HG03175 (cell line): ENCODE data around the gene POLD1.

Source experiments
- ATAC-seq: cut with Tn5 transposase; IDR thresholded peaks from one replicate; pipeline ENCODE4 v1.9.1; 2021; ENCODE audit warnings: mild to moderate bottlenecking, moderate library complexity; ENCODE audit not compliant: unreplicated experiment

The POLD1 gene

DNA sequence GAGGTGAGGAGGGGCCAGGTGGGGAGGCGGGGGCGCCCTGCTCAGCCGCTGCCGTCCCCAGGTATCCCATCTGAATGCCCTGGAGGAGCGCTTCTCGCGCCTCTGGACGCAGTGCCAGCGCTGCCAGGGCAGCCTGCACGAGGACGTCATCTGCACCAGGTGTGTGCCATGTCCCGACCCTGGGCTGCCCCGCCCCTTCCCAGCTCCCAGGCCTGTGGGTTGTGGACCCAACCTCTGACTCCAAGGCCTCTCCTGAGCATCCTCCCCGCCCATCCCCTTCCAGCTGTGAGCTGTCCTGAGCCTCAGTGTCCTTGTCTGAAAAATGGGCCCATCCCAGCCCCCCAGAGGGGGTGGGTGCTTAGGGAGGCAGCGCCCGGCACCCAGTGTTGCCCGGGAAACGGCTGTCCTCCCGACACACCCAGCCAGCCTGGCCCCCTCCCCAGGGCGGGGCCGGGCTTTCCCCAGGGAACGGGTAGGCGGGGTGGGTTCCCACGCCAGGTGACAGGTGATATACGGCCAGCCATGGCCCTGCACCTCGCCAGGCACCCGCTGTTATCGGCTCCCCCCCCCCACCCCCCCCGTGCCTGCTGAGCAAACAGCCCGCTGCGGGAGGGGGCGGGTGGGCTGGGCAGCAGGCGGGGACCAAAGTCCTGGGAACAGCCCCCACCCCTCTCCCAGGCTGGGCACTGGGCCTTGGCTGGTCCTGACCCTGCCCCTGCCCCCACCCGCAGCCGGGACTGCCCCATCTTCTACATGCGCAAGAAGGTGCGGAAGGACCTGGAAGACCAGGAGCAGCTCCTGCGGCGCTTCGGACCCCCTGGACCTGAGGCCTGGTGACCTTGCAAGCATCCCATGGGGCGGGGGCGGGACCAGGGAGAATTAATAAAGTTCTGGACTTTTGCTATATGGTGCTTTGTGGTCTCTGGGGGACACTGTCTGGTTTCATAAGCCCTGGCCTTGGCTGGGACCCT lies 33.2 kb downstream of the POLD1 start:
- no peak for ATAC-seq

DNA sequence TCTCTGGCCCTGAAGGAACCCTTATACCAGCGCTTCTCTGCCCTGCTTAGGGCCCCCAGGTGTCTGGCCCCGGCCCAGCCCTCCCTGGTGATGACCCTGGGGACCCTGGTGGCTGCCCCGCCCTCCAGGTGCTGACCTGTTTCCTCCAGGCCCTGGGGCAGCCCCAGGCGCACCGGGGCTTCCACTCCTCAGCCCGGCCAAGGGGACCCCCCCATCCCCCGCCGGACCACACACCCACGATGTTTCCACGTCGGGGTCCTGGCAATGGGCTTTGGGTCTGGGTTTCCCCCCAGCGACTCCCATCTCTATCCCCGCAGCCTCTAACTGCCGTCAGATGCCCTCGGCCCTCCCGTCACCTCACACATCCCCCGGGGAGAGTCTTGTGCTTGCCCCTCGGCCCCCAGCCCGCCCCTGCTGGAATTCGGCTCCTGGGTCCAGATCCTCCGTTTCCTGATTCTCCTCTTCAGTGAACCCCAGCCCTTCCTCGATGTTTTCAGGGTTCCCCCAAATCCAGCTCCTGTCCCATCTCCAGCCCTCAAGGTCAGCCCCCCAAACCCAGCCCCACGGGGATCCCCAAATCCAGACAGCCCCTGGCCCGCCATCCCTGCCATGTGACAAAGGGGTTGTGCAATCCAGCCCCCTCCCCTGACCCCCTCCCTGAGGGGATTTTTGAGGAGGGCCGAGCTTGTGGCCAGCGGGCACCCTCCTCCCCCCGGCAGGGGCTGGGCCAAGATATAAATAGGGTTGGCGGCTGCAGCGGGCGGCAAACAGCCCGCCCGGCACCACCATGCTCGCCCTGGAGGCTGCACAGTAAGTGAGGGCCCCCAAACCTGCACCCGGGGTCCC lies 34.3 kb downstream of the POLD1 start, which contains the start of gene SPIB:
TSS of gene SPIB (plus strand) at position 763 of the 846 bp plus-strand sequence. CDS start at position 788, 25 bp downstream.
- no peak for ATAC-seq

DNA sequence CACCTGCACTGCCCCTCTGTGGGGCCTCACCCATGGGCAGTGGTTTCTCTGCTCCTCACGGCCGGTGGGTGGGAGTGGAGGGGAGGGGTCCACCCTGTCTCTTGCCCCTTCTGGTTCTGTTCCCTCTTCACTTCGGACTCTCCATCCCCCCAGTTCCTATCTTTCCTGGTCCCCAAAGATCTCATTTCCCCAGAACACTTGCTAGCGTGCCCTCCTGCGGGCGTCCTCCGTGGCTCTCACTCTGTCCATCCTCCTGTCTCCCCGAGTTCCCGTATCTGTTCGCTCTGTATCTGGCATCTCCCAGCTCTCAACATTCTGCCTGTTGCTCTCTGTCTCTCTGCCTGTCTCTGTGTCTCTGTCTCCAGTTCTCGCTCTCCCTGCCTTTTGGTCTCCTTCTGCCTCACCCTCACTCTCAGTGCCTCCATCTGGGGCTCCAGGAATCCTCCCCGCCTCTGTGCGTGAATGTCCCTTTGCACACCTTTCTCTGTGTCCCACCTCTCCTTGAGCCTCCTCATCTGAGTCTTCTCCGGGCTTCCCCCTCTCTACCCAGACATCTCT lies 35.0 kb downstream of the POLD1 start:
- no peak for ATAC-seq

GRCh38 chr19:50419580-50420035 lies 35.5 kb downstream of the POLD1 start:
- ATAC-seq: no peak

DNA sequence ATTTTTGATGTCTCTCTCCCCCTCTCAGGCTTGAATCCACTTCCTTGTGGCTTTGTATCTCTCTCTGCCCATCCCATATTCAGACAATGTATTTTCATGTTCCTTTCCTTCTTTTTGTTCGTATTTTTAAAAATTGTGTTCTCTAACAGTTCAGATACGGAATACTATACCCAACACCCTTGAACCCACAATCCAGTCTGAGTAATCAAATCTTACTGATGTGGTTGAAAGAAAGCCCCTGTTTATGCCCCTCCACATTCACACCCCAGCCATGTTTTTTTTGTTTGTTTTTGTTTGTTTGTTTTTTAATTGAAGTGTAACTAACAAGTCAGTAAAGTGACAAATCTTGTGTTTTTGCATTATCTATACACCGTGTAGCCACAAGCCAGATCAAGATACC lies 36.0 kb downstream of the POLD1 start:
- ATAC-seq: no peak

GRCh38 chr19:50420808-50421207 lies 36.7 kb downstream of the POLD1 start:
- no peak for ATAC-seq

DNA sequence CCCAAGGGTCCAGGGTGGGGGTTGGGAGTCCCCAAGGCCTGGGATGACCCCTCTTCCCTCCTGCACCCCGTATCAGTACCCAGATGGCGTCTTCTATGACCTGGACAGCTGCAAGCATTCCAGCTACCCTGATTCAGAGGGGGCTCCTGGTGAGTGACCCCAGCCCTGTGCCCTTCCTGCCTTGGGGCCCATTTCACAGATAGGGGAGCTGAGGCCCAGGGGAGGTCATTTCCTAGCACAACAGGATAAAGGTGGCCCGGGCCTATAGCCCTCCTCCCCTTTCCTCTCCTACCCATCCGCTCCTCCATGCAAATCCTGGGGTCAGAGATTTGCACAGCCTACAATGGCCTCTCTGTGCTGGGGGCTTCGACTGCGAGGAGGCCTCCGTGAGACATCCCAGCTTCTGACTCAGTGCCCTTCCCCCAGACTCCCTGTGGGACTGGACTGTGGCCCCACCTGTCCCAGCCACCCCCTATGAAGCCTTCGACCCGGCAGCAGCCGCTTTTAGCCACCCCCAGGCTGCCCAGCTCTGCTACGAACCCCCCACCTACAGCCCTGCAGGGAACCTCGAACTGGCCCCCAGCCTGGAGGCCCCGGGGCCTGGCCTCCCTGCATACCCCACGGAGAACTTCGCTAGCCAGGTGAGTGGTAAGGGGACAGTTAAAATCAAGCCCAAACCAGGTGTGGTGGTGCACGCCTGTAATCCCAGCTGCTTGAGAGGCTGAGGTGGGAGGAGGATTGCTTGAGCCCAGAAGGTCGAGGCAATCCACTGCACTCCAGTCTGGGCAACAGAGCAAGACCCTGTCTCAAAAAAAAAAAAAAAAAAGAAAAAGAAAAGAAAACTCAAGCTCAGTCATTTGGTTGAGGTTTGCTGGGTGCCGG lies 38.5 kb downstream of the POLD1 start:
- ATAC-seq: no peak

- no peak for ATAC-seq
These were observed 39.3 kb downstream of the POLD1 start for GRCh38 chr19:50423279-50424113.

DNA sequence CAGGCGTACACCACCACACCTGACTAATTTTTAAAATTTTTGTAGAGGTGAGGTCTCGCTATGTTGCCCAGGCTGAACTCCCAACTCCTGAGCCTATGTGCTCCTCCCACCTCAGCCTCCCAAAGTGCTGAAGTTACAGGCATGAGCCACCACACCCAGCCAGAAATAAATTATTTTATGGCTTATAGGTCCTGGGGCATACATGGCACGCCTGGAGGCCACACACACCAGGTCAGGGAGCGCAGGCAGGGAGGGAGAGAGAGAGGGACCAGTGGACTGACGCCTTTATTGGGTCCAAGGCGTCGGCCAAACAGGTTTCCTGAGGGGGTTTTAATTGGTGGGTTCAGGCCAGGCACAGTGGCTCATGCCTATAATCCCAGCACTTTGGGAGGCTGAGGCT lies 41.4 kb downstream of the POLD1 start:
- no peak for ATAC-seq

DNA sequence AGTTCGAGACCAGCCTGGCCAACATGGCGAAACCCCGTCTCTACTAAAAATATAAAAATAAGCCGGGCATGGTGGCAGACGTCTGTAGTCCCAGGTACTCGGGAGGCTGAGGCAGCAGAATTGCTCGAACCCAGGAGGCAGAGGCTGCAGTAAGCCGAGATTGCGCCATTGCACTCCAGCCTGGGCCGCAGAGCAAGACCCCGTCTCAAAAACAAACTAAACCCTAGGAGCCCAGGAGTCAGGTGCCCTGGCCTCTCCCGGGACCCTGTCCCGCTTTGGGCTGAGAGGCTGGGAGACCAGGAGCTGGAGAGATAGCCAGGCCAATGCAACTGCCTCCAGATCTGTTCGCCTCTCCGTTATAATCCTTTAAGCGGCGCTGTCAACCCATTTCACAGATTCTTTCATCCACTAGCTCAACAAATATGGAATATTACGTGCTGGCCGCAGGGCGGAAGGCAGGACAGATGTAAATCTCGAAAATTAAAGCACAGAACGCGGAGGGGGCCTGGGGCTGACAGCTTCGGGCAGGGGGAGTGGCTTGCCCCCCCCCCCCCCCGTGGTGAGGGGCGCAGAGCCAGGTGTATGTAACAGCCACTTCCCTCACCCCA lies 43.3 kb downstream of the POLD1 start:
- ATAC-seq: no peak

GRCh38 chr19:50427997-50428425 lies 43.9 kb downstream of the POLD1 start:
- ATAC-seq: no peak

GRCh38 chr19:50428772-50429463 lies 44.8 kb downstream of the POLD1 start:
- no peak for ATAC-seq

- ATAC-seq: no peak
These were observed 46.8 kb downstream of the POLD1 start for GRCh38 chr19:50430888-50431342.

DNA sequence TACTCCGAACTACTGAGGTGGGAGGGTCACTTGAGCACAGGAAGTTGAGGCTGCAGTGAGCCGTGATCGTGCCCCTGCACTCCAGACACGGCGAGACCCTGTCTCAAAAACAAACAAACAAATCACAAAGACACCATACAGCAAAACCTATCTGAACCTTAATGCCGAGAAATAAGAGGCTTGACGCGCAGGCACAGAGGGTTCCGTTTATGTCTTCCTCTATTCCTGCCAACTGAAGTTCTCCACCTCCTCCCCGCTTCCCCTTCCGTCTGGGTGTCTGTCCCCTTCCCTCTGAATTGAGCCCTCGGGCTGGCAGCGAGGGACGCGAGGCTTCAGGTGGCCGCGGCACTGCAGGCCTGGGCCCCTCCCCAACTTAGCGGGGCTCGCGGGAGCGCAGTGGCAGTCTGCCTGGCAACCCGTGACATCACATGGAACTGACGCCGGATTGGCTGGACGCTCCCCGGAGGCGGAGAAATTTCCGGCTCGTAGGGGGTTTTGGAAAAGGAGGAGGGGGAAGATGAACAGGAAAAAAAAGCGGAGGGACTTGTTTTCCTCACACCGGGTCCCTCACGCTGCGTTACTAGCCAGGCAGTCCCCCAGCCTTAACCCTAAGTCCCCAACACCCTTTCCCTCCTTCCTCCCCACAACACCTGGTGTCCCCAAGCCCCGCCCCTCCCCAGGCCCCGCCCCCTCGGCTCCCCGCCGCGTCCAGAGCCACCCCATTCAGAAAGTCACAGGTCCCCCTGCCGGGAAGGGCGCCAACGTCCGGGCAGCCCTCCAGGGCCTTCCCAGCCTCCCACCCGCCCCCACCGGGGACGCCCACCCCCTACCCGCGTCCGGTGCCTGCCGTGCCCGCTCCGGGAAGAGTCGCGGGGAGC lies 47.4 kb downstream of the POLD1 start:
- ATAC-seq: peak; percentile 81

DNA sequence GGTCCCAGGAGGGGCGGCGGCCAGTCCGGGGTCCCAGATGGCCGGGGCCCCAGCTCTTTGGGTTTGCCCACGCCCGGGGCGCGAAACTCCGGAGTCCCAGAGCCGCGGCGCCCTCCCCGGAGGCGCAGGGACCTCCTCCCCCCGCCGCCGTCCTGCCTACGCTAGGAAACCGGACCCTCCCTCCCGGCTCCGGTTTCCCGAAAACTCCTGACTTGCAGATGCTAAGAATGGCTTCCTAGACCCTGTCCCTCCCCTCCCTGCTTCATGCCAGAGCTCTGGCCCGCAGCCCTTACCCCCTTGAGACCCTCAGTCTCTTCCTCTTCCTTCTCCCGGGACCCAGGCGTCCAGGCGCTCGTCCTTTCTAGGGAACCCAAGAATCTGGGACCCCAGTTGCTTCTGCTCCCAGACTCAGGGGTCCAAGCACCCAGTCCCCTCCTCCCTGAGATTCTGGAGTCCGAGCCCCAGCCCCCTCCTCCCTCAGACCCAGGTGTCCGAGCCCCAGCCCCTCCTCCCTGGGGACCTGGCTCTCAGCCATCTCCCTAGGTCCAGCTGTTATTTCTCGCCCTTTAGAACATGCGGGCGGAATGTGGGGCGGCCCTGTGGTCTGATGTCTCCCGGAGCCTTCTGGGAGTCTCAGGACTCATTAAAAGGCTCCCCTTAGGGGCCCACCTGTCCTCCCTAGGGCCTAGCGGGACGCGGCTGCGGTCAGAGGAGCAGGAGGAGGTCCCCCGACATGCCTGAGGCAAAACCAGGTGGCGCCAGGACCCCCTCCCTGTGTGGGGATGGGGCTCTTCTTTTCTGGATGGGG lies 48.3 kb downstream of the POLD1 start, which contains the start of gene MYBPC2:
TSS of gene MYBPC2 (plus strand) at position 672 of the 808 bp plus-strand sequence. CDS start at position 734, 62 bp downstream.
- no peak for ATAC-seq
